ENCODE data around the gene ACTG1. TPM values are rescaled to one million over a fixed set of nuclear protein-coding genes. Genes with fewer than 3 reads are reported as not detected.
A peak's percentile ranks its signal among the peaks of the same experiment; 100 is the strongest.

The ACTG1 gene
- total RNA-seq, 1 experiment from 2014 or later: 4,160 TPM

DNA sequence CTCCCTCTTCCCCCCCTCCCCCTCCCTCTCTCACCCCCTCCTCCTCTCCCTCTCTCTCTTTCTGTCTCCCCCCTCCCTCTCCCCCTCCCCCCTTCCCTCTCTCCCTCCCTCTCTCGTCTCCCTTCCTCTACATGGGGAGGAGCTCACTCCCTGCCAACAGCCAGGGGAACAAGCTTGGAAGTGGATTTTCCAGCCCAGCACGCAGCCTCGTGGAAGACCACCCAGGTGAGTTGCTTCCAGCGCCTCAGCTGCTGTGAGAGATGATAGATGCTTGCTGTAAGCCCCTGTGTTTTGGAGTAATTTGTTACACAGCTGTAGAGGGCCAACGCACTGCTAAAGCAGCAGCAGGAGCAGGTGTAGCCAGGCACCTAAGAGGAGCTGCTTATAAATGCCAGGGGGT is 20.8 kb downstream of the ACTG1 start:
- Histone ChIP-seq H3K4me2 (ENCODE audit: insufficient read depth, insufficient read length, low read length) (no peak overlapping the region), H4K5ac (ENCODE audit: insufficient read length, low read depth, low read length) (no peak overlapping the region), H3K4me1 (ENCODE audit: insufficient read depth, low read length) (peaks cover 3% of the 10 kb centered on the region; the same call in 1 of the 2 replicates), H4K8ac (replicated peaks; ENCODE audit: insufficient read length, low read depth, low read length) (no peak overlapping the region), H2BK15ac (ENCODE audit: low read depth, low read length) (no peak overlapping the region), H3K79me2 (ENCODE audit: insufficient read depth, low read length) (no peaks in the 10 kb centered on the region), H3K27me3 (ENCODE audit: insufficient read depth, low read length) (no peaks in the 10 kb centered on the region; the same call in 1 of the 2 replicates), H3K23ac (ENCODE audit: insufficient read length, low read depth, low read length) (no peak overlapping the region), H4K91ac (ENCODE audit: insufficient read length, low read depth, low read length) (no peak overlapping the region), H4K20me1 (ENCODE audit: control insufficient read depth, insufficient read depth, insufficient read length) (no peaks in the 10 kb centered on the region), H2AFZ (ENCODE audit: low read length) (no peak overlapping the region), H3K18ac (ENCODE audit: insufficient read length, low read depth, low read length) (peak overlapping the region; percentile 41), H2AK5ac (ENCODE audit: insufficient read length, low read length) (no peak overlapping the region), H3K9me3 (ENCODE audit: control insufficient read depth, low read depth, low read length) (no peaks in the 10 kb centered on the region), H2BK5ac (ENCODE audit: insufficient read length, low read length) (no peak overlapping the region), H2BK20ac (ENCODE audit: low read depth, low read length, poor library complexity, severe bottlenecking) (no peak overlapping the region), H3K23me2 (ENCODE audit: insufficient read length, low read depth, low read length, poor library complexity, severe bottlenecking) (peaks cover 5% of the 10 kb centered on the region), H3K27ac (ENCODE audit: insufficient read length, low read depth, low read length) (no peak overlapping the region), H3K9ac (ENCODE audit: extremely low read depth, insufficient read length, low read length) (no peak overlapping the region), H3K14ac (ENCODE audit: insufficient read depth, low read length) (no peak overlapping the region), H2BK12ac (ENCODE audit: insufficient read length, low read depth, low read length) (no peak overlapping the region), H3K56ac (ENCODE audit: insufficient read length, low read depth, low read length) (no peak overlapping the region), H2BK120ac (ENCODE audit: low read depth, low read length, poor library complexity, severe bottlenecking) (no peak overlapping the region), H3K4ac (ENCODE audit: low read depth, low read length) (no peak overlapping the region), H3T11ph (ENCODE audit: low read length) (no peak overlapping the region), H3K79me1 (ENCODE audit: insufficient read depth, low read depth, low read length, poor library complexity, severe bottlenecking) (no peaks in the 10 kb centered on the region)
- Mint-ChIP-seq H3K4me1 (peaks cover 27 to 41% of the 10 kb centered on the region in 2 experiments), H3K36me3 (ENCODE audit: insufficient read depth in 1 of 3, low read depth in 3 of 3) (no peaks in the 10 kb centered on the region), H3K9me3 (no peaks in the 10 kb centered on the region), H3K4me3 (no peak overlapping the region), H3K27me3 (ENCODE audit: low read depth) (peaks cover 50% of the 10 kb centered on the region), H3K27ac (no peak overlapping the region)
- WGBS (ENCODE audit: extremely low coverage, insufficient read length, low lambda C conversion rate): no CpG with 5 or more reads among the region's 5 CpGs
- TF ChIP-seq, protein P1, sequence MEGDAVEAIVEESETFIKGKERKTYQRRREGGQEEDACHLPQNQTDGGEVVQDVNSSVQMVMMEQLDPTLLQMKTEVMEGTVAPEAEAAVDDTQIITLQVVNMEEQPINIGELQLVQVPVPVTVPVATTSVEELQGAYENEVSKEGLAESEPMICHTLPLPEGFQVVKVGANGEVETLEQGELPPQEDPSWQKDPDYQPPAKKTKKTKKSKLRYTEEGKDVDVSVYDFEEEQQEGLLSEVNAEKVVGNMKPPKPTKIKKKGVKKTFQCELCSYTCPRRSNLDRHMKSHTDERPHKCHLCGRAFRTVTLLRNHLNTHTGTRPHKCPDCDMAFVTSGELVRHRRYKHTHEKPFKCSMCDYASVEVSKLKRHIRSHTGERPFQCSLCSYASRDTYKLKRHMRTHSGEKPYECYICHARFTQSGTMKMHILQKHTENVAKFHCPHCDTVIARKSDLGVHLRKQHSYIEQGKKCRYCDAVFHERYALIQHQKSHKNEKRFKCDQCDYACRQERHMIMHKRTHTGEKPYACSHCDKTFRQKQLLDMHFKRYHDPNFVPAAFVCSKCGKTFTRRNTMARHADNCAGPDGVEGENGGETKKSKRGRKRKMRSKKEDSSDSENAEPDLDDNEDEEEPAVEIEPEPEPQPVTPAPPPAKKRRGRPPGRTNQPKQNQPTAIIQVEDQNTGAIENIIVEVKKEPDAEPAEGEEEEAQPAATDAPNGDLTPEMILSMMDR (conservative IDR thresholded peaks at IDR 0.05): no peak
- DNase-seq: no peak

Data from H9 (cell line).